SJCRH30 (cell line): Measurements from ENCODE around the gene DCTD. TPM values are rescaled to one million over a fixed set of nuclear protein-coding genes. Genes with fewer than 3 reads are reported as not detected.
"Not testable (repeated sequence)": the region's sequence is repeated elsewhere in the genome, so short reads cannot be mapped to it uniquely, and the experiment has no call there.

Experiments
- DNase-seq, 2 experiments: peaks; one replicate each; pipeline ENCODE4 v3.0.0-alpha.2; 2015 to 2020
- H3K27ac ChIP-seq: fragments of 250-450 bp; sonication (Bioruptor Pico); 2 replicates; pipeline ENCODE4 v1.5.1; 2020; ENCODE audit warnings: mild to moderate bottlenecking, moderate library complexity
- H3K27me3 ChIP-seq: fragments of 250-450 bp; sonication (Bioruptor Pico); 2 replicates; pipeline ENCODE4 v1.5.1; 2020; ENCODE audit warnings: mild to moderate bottlenecking, moderate library complexity
- H3K36me3 ChIP-seq: fragments of 250-450 bp; sonication (Bioruptor Pico); 2 replicates; pipeline ENCODE4 v1.5.1; 2020; ENCODE audit warnings: mild to moderate bottlenecking, moderate library complexity
- H3K4me1 ChIP-seq: fragments of 250-450 bp; sonication (Bioruptor Pico); 2 replicates; pipeline ENCODE4 v1.5.1; 2020; ENCODE audit warnings: mild to moderate bottlenecking, moderate library complexity
- H3K4me3 ChIP-seq: fragments of 250-450 bp; sonication (Bioruptor Pico); 2 replicates; pipeline ENCODE4 v1.5.1; 2020; ENCODE audit warnings: mild to moderate bottlenecking, moderate library complexity
- H3K9me3 ChIP-seq: fragments of 250-450 bp; sonication (Bioruptor Pico); replicated peaks from 2 replicates; pipeline ENCODE4 v1.5.1; 2020; ENCODE audit warnings: mild to moderate bottlenecking, moderate library complexity
- total RNA-seq: library from RNA; depleted of rRNA; stranded (reverse); fragments of >200 nt; shearing (Covaris generic); gene quantifications from 2 replicates; pipeline ENCODE4 v1.2.3, GENCODE V29; 2014

DCTD gene
- total RNA-seq, 1 experiment from 2014 or later = 73.6 TPM

GRCh38 chr4:182907396-182907795, 9.8 kb downstream of the DCTD start:
- Histone ChIP-seq H3K36me3 (peaks cover 8% of the 10 kb centered on the region; the same call in 1 of the 2 replicates), H3K9me3 (no peaks in the 10 kb centered on the region), H3K27me3 (no peaks in the 10 kb centered on the region), H3K4me1 (no peaks in the 10 kb centered on the region), H3K27ac (no peak overlapping the region), H3K4me3 (no peak overlapping the region)
- DNase-seq = no peak

GRCh38 chr4:182906786-182907185, 10.4 kb downstream of the DCTD start:
- Histone ChIP-seq H3K27me3 (no peaks in the 10 kb centered on the region), H3K9me3 (no peaks in the 10 kb centered on the region), H3K4me1 (no peaks in the 10 kb centered on the region), H3K4me3 (no peak overlapping the region), H3K36me3 (peaks cover 8% of the 10 kb centered on the region; the same call in 1 of the 2 replicates), H3K27ac (no peak overlapping the region)
- DNase-seq = no peak

GRCh38 chr4:182905038-182905437, 12.1 kb downstream of the DCTD start:
- Histone ChIP-seq H3K4me3 (no peak overlapping the region), H3K27ac (no peak overlapping the region), H3K4me1 (no peaks in the 10 kb centered on the region), H3K27me3 (no peaks in the 10 kb centered on the region), H3K9me3 (no peaks in the 10 kb centered on the region), H3K36me3 (no peaks in the 10 kb centered on the region; the same call in 1 of the 2 replicates)
- DNase-seq = no peak

GRCh38 chr4:182904211-182904761, 12.9 kb downstream of the DCTD start:
- Histone ChIP-seq H3K27ac (no peak overlapping the region), H3K27me3 (no peaks in the 10 kb centered on the region), H3K36me3 (no peaks in the 10 kb centered on the region; the same call in 1 of the 2 replicates), H3K9me3 (no peaks in the 10 kb centered on the region), H3K4me3 (no peak overlapping the region), H3K4me1 (no peaks in the 10 kb centered on the region)
- no peak for DNase-seq

- Histone ChIP-seq H3K27ac (no peak overlapping the region), H3K4me1 (no peaks in the 10 kb centered on the region), H3K27me3 (no peaks in the 10 kb centered on the region), H3K36me3 (no peaks in the 10 kb centered on the region; the same call in 1 of the 2 replicates), H3K9me3 (no peaks in the 10 kb centered on the region), H3K4me3 (no peak overlapping the region)
- no peak for DNase-seq
Observed at GRCh38 chr4:182903013-182903412, 14.2 kb downstream of the DCTD start.

- H3K4me1 ChIP-seq = no peaks in the 10 kb centered on the region
- H3K4me3 ChIP-seq = no peak overlapping the region
- H3K36me3 ChIP-seq = no peaks in the 10 kb centered on the region; the same call in 1 of the 2 replicates
- no peak for DNase-seq
- H3K27ac ChIP-seq = no peak overlapping the region
- no peaks in the 10 kb centered on the region for H3K27me3 ChIP-seq
- no peaks in the 10 kb centered on the region for H3K9me3 ChIP-seq
Observed at GRCh38 chr4:182901337-182901736, 15.8 kb downstream of the DCTD start.

GRCh38 chr4:182900021-182900420, 17.2 kb downstream of the DCTD start:
- H3K4me3 ChIP-seq, H3K27ac ChIP-seq, H3K9me3 ChIP-seq, H3K4me1 ChIP-seq, DNase-seq, H3K36me3 ChIP-seq, H3K27me3 ChIP-seq: not testable (repeated sequence)

- H3K9me3 ChIP-seq = no peaks in the 10 kb centered on the region
- H3K4me3 ChIP-seq = no peak overlapping the region
- peaks cover 7% of the 10 kb centered on the region; the same call in 1 of the 2 replicates for H3K36me3 ChIP-seq
- H3K27ac ChIP-seq = no peak overlapping the region
- H3K27me3 ChIP-seq = no peaks in the 10 kb centered on the region
- no peak for DNase-seq
- H3K4me1 ChIP-seq = no peaks in the 10 kb centered on the region
Observed at GRCh38 chr4:182898479-182898799, 18.7 kb downstream of the DCTD start.

GRCh38 chr4:182897601-182898478, 19.3 kb downstream of the DCTD start:
- Histone ChIP-seq H3K4me1 (no peaks in the 10 kb centered on the region), H3K4me3 (no peak overlapping the region), H3K27ac (no peak overlapping the region), H3K27me3 (no peaks in the 10 kb centered on the region), H3K36me3 (peaks cover 7% of the 10 kb centered on the region; the same call in 1 of the 2 replicates), H3K9me3 (no peaks in the 10 kb centered on the region)
- no peak for DNase-seq

GRCh38 chr4:182896421-182896820, 20.8 kb downstream of the DCTD start:
- DNase-seq = no peak
- Histone ChIP-seq H3K9me3 (no peaks in the 10 kb centered on the region), H3K4me3 (no peak overlapping the region), H3K4me1 (no peaks in the 10 kb centered on the region), H3K27me3 (no peaks in the 10 kb centered on the region), H3K27ac (no peak overlapping the region), H3K36me3 (peaks cover 10% of the 10 kb centered on the region)

GRCh38 chr4:182895791-182896292, 21.3 kb downstream of the DCTD start:
- no peak overlapping the region for H3K4me3 ChIP-seq
- H3K27ac ChIP-seq = no peak overlapping the region
- no peaks in the 10 kb centered on the region for H3K27me3 ChIP-seq
- no peaks in the 10 kb centered on the region for H3K9me3 ChIP-seq
- no peaks in the 10 kb centered on the region for H3K4me1 ChIP-seq
- DNase-seq = no peak
- peaks cover 13% of the 10 kb centered on the region for H3K36me3 ChIP-seq

GRCh38 chr4:182894681-182895275, 22.4 kb downstream of the DCTD start:
- Histone ChIP-seq H3K27ac (no peak overlapping the region), H3K4me1 (no peaks in the 10 kb centered on the region), H3K27me3 (no peaks in the 10 kb centered on the region), H3K4me3 (no peak overlapping the region), H3K9me3 (no peaks in the 10 kb centered on the region), H3K36me3 (peaks cover 15% of the 10 kb centered on the region)
- DNase-seq = no peak

GRCh38 chr4:182893474-182894080, 23.6 kb downstream of the DCTD start:
- H3K9me3 ChIP-seq = no peaks in the 10 kb centered on the region
- H3K4me1 ChIP-seq = no peaks in the 10 kb centered on the region
- H3K27me3 ChIP-seq = no peaks in the 10 kb centered on the region
- H3K27ac ChIP-seq = no peak overlapping the region
- no peak overlapping the region for H3K4me3 ChIP-seq
- H3K36me3 ChIP-seq = peaks cover 15% of the 10 kb centered on the region
- no peak for DNase-seq

- Histone ChIP-seq H3K4me3 (no peak overlapping the region), H3K27me3 (no peaks in the 10 kb centered on the region), H3K27ac (no peak overlapping the region), H3K36me3 (peaks cover 15% of the 10 kb centered on the region), H3K4me1 (no peaks in the 10 kb centered on the region), H3K9me3 (no peaks in the 10 kb centered on the region)
- DNase-seq = no peak
Observed at GRCh38 chr4:182893047-182893446, 24.1 kb downstream of the DCTD start.

GRCh38 chr4:182890202-182890601, 27.0 kb downstream of the DCTD start:
- H3K4me3 ChIP-seq = no peak overlapping the region
- no peak overlapping the region for H3K27ac ChIP-seq
- H3K27me3 ChIP-seq = no peaks in the 10 kb centered on the region
- no peaks in the 10 kb centered on the region for H3K4me1 ChIP-seq
- no peaks in the 10 kb centered on the region for H3K9me3 ChIP-seq
- H3K36me3 ChIP-seq = peaks cover 15% of the 10 kb centered on the region
- DNase-seq = no peak
